GM21825 (cell line): ENCODE results near the gene MEF2D.

Experiments used
- ATAC-seq: cut with Tn5 transposase; IDR thresholded peaks from one replicate; pipeline ENCODE4 v1.9.1; 2021; ENCODE audit warnings: mild to moderate bottlenecking, moderate library complexity; ENCODE audit not compliant: unreplicated experiment

The MEF2D gene

GRCh38 chr1:156502391-156502893, 1.9 kb upstream of the MEF2D start:
- ATAC-seq, result no peak

- ATAC-seq, result peak; percentile 41
These were observed 375 bp upstream of the MEF2D start for GRCh38 chr1:156500793-156501506.

- ATAC-seq, result no peak
These were observed 583 bp downstream of the MEF2D start for GRCh38 chr1:156499842-156500542.

- ATAC-seq, result no peak
These were observed 1.3 kb downstream of the MEF2D start for GRCh38 chr1:156499194-156499841.

GRCh38 chr1:156498432-156499193, 2.0 kb downstream of the MEF2D start:
- no peak for ATAC-seq

GRCh38 chr1:156497743-156498431, 2.7 kb downstream of the MEF2D start:
- ATAC-seq, result no peak

- no peak for ATAC-seq
These were observed 3.4 kb downstream of the MEF2D start for GRCh38 chr1:156497078-156497742.

GRCh38 chr1:156496211-156496761, 4.3 kb downstream of the MEF2D start:
- no peak for ATAC-seq

GRCh38 chr1:156495401-156496140, 5.0 kb downstream of the MEF2D start:
- ATAC-seq, result no peak

- ATAC-seq, result no peak
These were observed 6.2 kb downstream of the MEF2D start for GRCh38 chr1:156494309-156494895.

- no peak for ATAC-seq
These were observed 6.8 kb downstream of the MEF2D start for GRCh38 chr1:156493742-156494141.

- no peak for ATAC-seq
These were observed 7.4 kb downstream of the MEF2D start for GRCh38 chr1:156493154-156493631.

- no peak for ATAC-seq
These were observed 7.9 kb downstream of the MEF2D start for GRCh38 chr1:156492591-156493080.

- ATAC-seq, result no peak
These were observed 8.5 kb downstream of the MEF2D start for GRCh38 chr1:156492013-156492590.

GRCh38 chr1:156491151-156491949, 9.2 kb downstream of the MEF2D start:
- ATAC-seq, result no peak

GRCh38 chr1:156490401-156491032, 10.1 kb downstream of the MEF2D start:
- no peak for ATAC-seq

- ATAC-seq, result no peak
These were observed 10.7 kb downstream of the MEF2D start for GRCh38 chr1:156489935-156490293.
